Brain pericyte (primary cell): Measurements from ENCODE around the gene NKAP.
A peak's percentile ranks its signal among the peaks of the same experiment; 100 is the strongest.
"Not testable (repeated sequence)": the region's sequence is repeated elsewhere in the genome, so short reads cannot be mapped to it uniquely, and the experiment has no call there.

Experiments
- DNase-seq: peaks from one replicate; pipeline ENCODE4 v3.0.0-alpha.2; 2012; ENCODE audit warnings: low read depth, low spot score

The NKAP gene

GRCh38 chrX:119943185-119943988 is at the start of gene NKAP:
NKAP (minus strand) TSS chrX:119943751; CDS start chrX:119943605, 146 bp downstream.
- peak; percentile 79 for DNase-seq

GRCh38 chrX:119991005-119991787 is 47.6 kb upstream of the NKAP start:
- DNase-seq: no peak

DNA sequence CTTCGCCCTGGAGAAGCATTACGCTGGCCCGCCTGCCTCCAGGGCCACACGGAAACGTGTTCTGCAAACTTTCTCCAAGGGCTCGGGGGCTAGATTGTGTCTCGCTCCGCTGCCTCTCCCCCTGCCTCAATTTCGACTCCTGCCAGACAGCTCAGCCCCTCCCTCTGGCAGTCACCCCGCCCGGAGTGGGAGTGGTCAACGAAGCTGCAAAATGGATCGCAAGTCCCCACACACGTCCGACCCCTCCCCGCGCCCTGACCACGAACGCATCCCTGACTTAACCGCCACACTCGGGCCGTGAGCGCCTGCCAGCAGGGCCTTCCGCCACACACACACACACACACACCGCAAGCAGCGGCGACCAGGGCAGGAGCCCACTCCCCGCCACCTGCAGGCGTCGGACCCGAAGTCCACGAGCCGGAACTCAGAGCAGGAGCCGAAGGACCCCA is 47.0 kb upstream of the NKAP start:
- DNase-seq: no peak

- DNase-seq: no peak
Observed at GRCh38 chrX:119989905-119990555, 46.5 kb upstream of the NKAP start.

- no peak for DNase-seq
Observed at GRCh38 chrX:119986203-119986602, 42.7 kb upstream of the NKAP start.

DNA sequence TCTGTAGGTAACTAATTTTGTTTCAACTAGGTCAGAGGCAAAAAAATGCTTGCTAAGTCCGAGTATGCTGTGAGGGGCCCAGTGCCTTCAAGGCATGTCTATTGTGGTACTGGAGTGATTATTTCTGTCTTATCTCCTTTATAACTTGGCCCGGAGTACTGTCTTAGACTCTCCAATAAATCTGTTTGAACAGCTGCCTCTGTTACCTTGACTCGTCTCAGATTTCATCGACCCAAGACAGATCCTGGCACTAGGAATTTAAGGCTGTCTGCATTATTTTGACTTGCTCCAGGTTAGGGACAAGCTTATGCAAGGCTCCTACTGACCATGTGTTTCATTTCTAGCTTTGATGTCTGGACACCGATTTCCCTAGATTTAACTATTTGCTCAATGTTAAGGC is 41.1 kb upstream of the NKAP start:
- DNase-seq: no peak

- DNase-seq: no peak
Observed at GRCh38 chrX:119983494-119983893, 39.9 kb upstream of the NKAP start.

- DNase-seq: no peak
Observed at GRCh38 chrX:119982145-119982544, 38.6 kb upstream of the NKAP start.

DNA sequence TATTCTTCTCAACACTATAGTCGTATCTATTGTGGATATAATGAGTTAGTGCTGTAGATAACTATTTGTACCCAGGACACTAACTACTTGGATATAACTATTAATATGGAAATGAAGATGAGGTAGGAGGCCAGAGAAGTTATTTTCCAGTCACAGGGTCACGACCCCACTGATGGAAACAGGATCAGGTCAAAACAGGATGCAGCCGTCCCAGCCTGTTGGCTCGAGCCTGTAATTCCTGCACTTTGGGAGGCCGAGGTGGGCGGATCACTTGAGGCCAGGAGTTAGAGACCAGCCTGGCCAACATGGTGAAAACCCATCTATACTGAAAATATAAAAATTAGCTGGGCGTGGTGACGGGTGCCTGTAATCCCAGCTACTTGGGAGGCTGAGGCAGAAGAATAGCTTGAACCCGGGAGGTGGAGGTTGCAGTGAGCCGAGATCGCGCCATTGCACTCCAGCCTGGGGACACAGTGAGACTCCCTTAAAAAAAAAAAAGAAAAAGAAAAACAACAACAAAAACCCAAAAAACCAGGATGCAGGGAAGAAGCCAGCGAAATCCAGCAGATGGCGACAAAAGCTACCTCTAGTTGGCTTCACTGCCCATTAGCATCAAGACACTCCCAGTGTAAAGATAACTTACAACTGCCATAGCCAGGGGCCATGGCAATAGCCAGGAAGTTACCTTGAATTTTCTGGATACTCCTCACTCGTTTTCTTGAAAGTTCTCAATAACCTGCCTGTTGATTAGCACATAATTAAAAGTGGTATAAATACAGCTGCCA is 37.9 kb upstream of the NKAP start:
- DNase-seq: no peak

- not testable (repeated sequence) for DNase-seq
Observed at GRCh38 chrX:119977172-119977571, 33.6 kb upstream of the NKAP start.

- DNase-seq: no peak
Observed at GRCh38 chrX:119971184-119971583, 27.6 kb upstream of the NKAP start.

GRCh38 chrX:119970574-119970973 is 27.0 kb upstream of the NKAP start:
- no peak for DNase-seq

- not testable (repeated sequence) for DNase-seq
Observed at GRCh38 chrX:119966837-119967236, 23.3 kb upstream of the NKAP start.

- DNase-seq: no peak
Observed at GRCh38 chrX:119960625-119961024, 17.1 kb upstream of the NKAP start.

- DNase-seq: not testable (repeated sequence)
Observed at GRCh38 chrX:119955807-119956570, 12.4 kb upstream of the NKAP start.

GRCh38 chrX:119954374-119954773 is 10.8 kb upstream of the NKAP start:
- no peak for DNase-seq

DNA sequence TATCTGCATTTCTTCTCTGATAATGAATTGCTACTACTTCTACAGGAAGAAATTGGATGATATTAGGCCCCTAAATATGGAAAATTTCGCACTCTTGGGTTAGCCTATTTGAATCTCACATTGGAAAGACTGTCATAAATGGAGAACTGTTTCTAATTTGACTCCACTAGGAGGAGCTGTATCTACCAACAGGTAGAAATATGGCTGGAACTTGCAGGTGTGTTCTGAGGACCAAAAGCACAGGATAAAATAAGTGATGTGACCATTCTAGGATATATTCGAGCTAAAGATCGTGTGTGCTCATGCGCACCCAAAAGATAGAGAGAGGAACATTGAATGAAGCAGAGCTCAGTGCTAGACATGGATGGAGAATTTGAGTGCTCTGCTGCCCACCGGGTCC is 4.8 kb upstream of the NKAP start:
- no peak for DNase-seq

- DNase-seq: no peak
Observed at GRCh38 chrX:119945481-119945880, 1.9 kb upstream of the NKAP start.

- DNase-seq: no peak
Observed at GRCh38 chrX:119942831-119943184, 743 bp downstream of the NKAP start.

DNA sequence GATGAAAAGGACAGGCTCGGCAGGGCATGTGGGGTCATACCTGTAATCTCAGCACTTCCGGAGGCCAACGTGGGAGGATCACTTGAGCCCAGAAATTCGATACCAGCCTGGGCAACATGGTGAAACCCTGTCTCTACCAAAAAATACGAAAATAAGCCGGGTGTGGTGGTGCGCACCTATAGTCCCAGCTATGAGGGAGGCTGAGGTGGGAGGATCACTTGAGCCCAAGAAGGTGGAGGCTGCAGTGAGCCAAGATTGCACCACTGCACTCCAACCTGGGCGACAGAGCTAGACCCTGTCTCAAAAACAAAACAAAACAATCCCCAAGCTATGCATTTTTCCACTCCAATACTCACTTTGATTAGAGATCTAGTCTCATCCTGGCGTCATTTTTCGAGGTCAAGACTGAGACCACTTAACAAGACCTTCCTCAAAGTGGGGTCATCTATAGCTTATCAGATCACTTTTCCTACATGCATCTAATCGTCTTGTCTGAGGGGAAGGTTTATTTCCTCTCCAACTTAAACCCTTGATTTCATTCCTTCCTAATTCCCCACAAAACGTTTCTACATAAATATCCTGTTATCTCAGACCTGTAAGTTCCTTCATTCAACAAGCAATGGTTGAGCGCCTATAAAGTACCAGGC is 1.3 kb downstream of the NKAP start:
- no peak for DNase-seq
